Type B pancreatic cell (in vitro differentiated cells): Measurements from ENCODE around the gene CRB1. TPM values are rescaled to one million over a fixed set of nuclear protein-coding genes. Genes with fewer than 3 reads are reported as not detected.
"Not testable (repeated sequence)": the region's sequence is repeated elsewhere in the genome, so short reads cannot be mapped to it uniquely, and the experiment has no call there.

Experiments
- DNase-seq: peaks from one replicate; pipeline ENCODE4 v3.0.0; 2021; ENCODE audit warnings: mixed read lengths; ENCODE audit not compliant: unreplicated experiment; ENCODE audit errors: extremely low spot score
- H3K27ac Mint-ChIP-seq: 2 replicates; pipeline ENCODE4 v1.8.0; 2021; ENCODE audit warnings: mild to moderate bottlenecking, mixed read lengths
- H3K27me3 Mint-ChIP-seq: 2 replicates; pipeline ENCODE4 v1.8.0; 2021; ENCODE audit warnings: mixed read lengths
- H3K36me3 Mint-ChIP-seq: 2 replicates; pipeline ENCODE4 v1.8.0; 2021; ENCODE audit warnings: mixed read lengths
- H3K4me1 Mint-ChIP-seq: one replicate; pipeline ENCODE4 v1.8.0; 2021; ENCODE audit warnings: mixed read lengths; ENCODE audit not compliant: unreplicated experiment
- H3K4me3 Mint-ChIP-seq: 2 replicates; pipeline ENCODE4 v1.8.0; 2021; ENCODE audit warnings: mild to moderate bottlenecking, mixed read lengths
- H3K9me3 Mint-ChIP-seq: 2 replicates; pipeline ENCODE4 v1.8.0; 2021; ENCODE audit warnings: mixed read lengths
- CTCF ChIP-seq: fragments of 200-600 bp; sonication (generic); conservative IDR thresholded peaks from 2 replicates; pipeline ENCODE4 v1.5.0; 2021; ENCODE audit warnings: antibody characterized with exemption, mild to moderate bottlenecking
- total RNA-seq: library from RNA; stranded (reverse); gene quantifications from 2 replicates; pipeline ENCODE4 v1.2.1, GENCODE V29; 2021; ENCODE audit warnings: low replicate concordance

Gene CRB1
- total RNA-seq, 1 donor from 2014 or later, result 5.7 TPM

GRCh38 chr1:197472141-197472540 is 204.1 kb downstream of the CRB1 start:
- no peak for DNase-seq
- Mint-ChIP-seq H3K27ac (no peak overlapping the region), H3K9me3 (no peaks in the 10 kb centered on the region), H3K4me3 (no peak overlapping the region), H3K4me1 (peaks cover 14% of the 10 kb centered on the region), H3K36me3 (no peaks in the 10 kb centered on the region), H3K27me3 (no peaks in the 10 kb centered on the region)
- TF ChIP-seq CTCF, result no peak

- Mint-ChIP-seq H3K4me3 (no peak overlapping the region), H3K9me3 (peaks cover under 1% of the 10 kb centered on the region), H3K4me1 (peaks cover 13% of the 10 kb centered on the region), H3K27ac (no peak overlapping the region), H3K36me3 (no peaks in the 10 kb centered on the region), H3K27me3 (no peaks in the 10 kb centered on the region)
- DNase-seq, result no peak
- no peak for TF ChIP-seq CTCF
Measured at GRCh38 chr1:197480446-197480845, 212.4 kb downstream of the CRB1 start.

- H3K27me3 Mint-ChIP-seq, result no peaks in the 10 kb centered on the region
- DNase-seq, result no peak
- no peak overlapping the region for H3K4me3 Mint-ChIP-seq
- peaks cover 7% of the 10 kb centered on the region for H3K9me3 Mint-ChIP-seq
- H3K4me1 Mint-ChIP-seq, result peaks cover 20% of the 10 kb centered on the region
- no peak overlapping the region for H3K27ac Mint-ChIP-seq
- no peak for TF ChIP-seq CTCF
- H3K36me3 Mint-ChIP-seq, result no peaks in the 10 kb centered on the region
Measured at GRCh38 chr1:197481101-197481500, 213.0 kb downstream of the CRB1 start.

GRCh38 chr1:197485790-197486189 is 217.7 kb downstream of the CRB1 start:
- DNase-seq, result no peak
- peak overlapping the region; percentile 26 for H3K4me3 Mint-ChIP-seq
- H3K4me1 Mint-ChIP-seq, result peaks cover 20% of the 10 kb centered on the region
- peaks cover 7% of the 10 kb centered on the region for H3K9me3 Mint-ChIP-seq
- no peak for TF ChIP-seq CTCF
- no peaks in the 10 kb centered on the region for H3K36me3 Mint-ChIP-seq
- H3K27me3 Mint-ChIP-seq, result no peaks in the 10 kb centered on the region
- H3K27ac Mint-ChIP-seq, result peak overlapping the region; percentile 70

GRCh38 chr1:197486946-197487345 is 218.9 kb downstream of the CRB1 start:
- TF ChIP-seq CTCF, result no peak
- peaks cover 9% of the 10 kb centered on the region for H3K4me1 Mint-ChIP-seq
- no peaks in the 10 kb centered on the region for H3K27me3 Mint-ChIP-seq
- H3K4me3 Mint-ChIP-seq, result no peak overlapping the region
- no peak overlapping the region for H3K27ac Mint-ChIP-seq
- no peaks in the 10 kb centered on the region for H3K36me3 Mint-ChIP-seq
- no peak for DNase-seq
- peaks cover 7% of the 10 kb centered on the region for H3K9me3 Mint-ChIP-seq

GRCh38 chr1:197491505-197491904 is 223.5 kb downstream of the CRB1 start:
- not testable (repeated sequence) for H3K27me3 Mint-ChIP-seq, H3K36me3 Mint-ChIP-seq, DNase-seq, H3K9me3 Mint-ChIP-seq, H3K4me1 Mint-ChIP-seq, H3K27ac Mint-ChIP-seq, H3K4me3 Mint-ChIP-seq
